Adrenal gland (tissue), 12 donors: ENCODE measurements around the gene LINC01488. TPM values are rescaled to one million over a fixed set of nuclear protein-coding genes. Genes with fewer than 3 reads are reported as not detected.

Experiments
- DNase-seq, 7 donors: peaks; one replicate each; pipeline ENCODE4 v3.0.0-alpha.2; 2019 to 2020
- H3K27ac ChIP-seq, 5 donors: fragments of 200-600 bp; sonication (generic) in 4 of 5; 1 replicate in 3 of 5; 2 replicates in 2 of 5; pipeline versions ENCODE4 v1.5.1 to v1.8.0; 2016 to 2020; ENCODE audit warnings: mild to moderate bottlenecking in 1 of 5
- H3K27me3 ChIP-seq: fragments of 200-600 bp; 2 replicates; pipeline ENCODE4 v1.8.0; 2021
- H3K36me3 ChIP-seq, 2 donors: fragments of 200-600 bp; replicated peaks in 1 of 2; 1 replicate in 1 of 2; 2 replicates in 1 of 2; pipeline versions ENCODE4 v1.5.1 to v1.8.0; 2018 to 2022
- H3K4me1 ChIP-seq, 2 donors: fragments of 200-600 bp; replicated peaks in 1 of 2; 1 replicate in 1 of 2; 2 replicates in 1 of 2; pipeline versions ENCODE4 v1.5.1 to v1.8.0; 2018 to 2021
- H3K4me3 ChIP-seq, 4 donors: fragments of 200-600 bp; sonication (generic) in 3 of 4; one replicate each; pipeline ENCODE4 v1.5.1; 2016 to 2018
- H3K9me3 ChIP-seq, 3 donors: fragments of 200-600 bp; sonication (generic) in 1 of 3; replicated peaks in 1 of 3; 1 replicate in 2 of 3; 2 replicates in 1 of 3; pipeline versions ENCODE4 v1.5.1 to v1.8.0; 2016 to 2021
- CTCF ChIP-seq, 6 experiments: fragments of 450-650 bp in 4 of 6; fragments of 200-600 bp in 2 of 6; sonication (generic) in 1 of 6; IDR thresholded peaks; 1 replicate in 5 of 6; 2 replicates in 1 of 6; pipeline versions ENCODE4 v1.5.1 to v1.8.0; 2016 to 2021; ENCODE audit warnings: antibody characterized with exemption in 6 of 6, mild to moderate bottlenecking in 2 of 6, moderate library complexity in 1 of 6
- POLR2A ChIP-seq, 2 donors: fragments of 450-650 bp; IDR thresholded peaks; one replicate each; pipeline ENCODE4 v1.6.1; 2017; ENCODE audit warnings: antibody characterized with exemption in 2 of 2, mild to moderate bottlenecking in 2 of 2, moderate library complexity in 1 of 2
- WGBS, 4 donors: extraction: QIAGEN DNeasy Blood & Tissue Kit in 2 of 4; methylation state at CpG; one replicate each; pipeline versions ENCODE4 v1.1.5 to v1.1.7; 2013 to 2017; 5-methylcytosine and 5-hydroxymethylcytosine counted together
- intact Hi-C, 2 donors: fragments of 100-400 bp; cut with DNase I; formaldehyde crosslinking; loops; one replicate each; pipeline versions ENCODE4 v1.14.1 to v1.15.0; 2022 to 2023
- polyA plus RNA-seq, 3 donors: library from polyadenylated mRNA; stranded (reverse); fragments of 200-250 nt in 2 of 3; fragments of 350-450 nt in 1 of 3; fragmentation: Illumina TruSeq in 1 of 3; extraction: RNeasy Lipid Tissue Mini Kit (QIAGEN cat#74804) in 1 of 3; gene quantifications; one replicate each; pipeline ENCODE4 v1.2.3, GENCODE V29; 2013 to 2014
- total RNA-seq, 9 donors: library from RNA; depleted of rRNA in 4 of 9; stranded (reverse); fragments of >200 nt in 4 of 9; fragments of 120-200 nt in 1 of 9; fragmentation: NEBNext Ultra II Directional in 1 of 9; extraction: Animal tissue kit (Norgen Biotek cat#: 25700) in 1 of 9; gene quantifications; one replicate each; pipeline versions ENCODE4 v1.1.0 to v1.2.4, GENCODE V29; 2013 to 2023
- donor health status: healthy with polysubstance abuse.
- donor health status: Bipolar disorder and iron deficiency.
- donor health status: DM: yes; HTN: yes; CAD: no.
- donor health status: DM: no; HTN: no; CAD: no.
- donor health status: DM: no; HTN: no; CAD: no.
- donor health status: DM: yes; HTN: yes; CAD: no.

Gene LINC01488
- total and polyA plus RNA-seq, 12 donors: not detected

GRCh38 chr11:69462106-69462951 is 19.1 kb upstream of the LINC01488 start:
- no peak overlapping the region for H3K4me3 ChIP-seq

GRCh38 chr11:69463181-69463994 is 18.1 kb upstream of the LINC01488 start:
- TF ChIP-seq CTCF (IDR thresholded peaks at IDR 0.05) (no peak), POLR2A (IDR thresholded peaks at IDR 0.05) (no peak)
- no peaks in the 10 kb centered on the region for H3K4me1 ChIP-seq
- no peak overlapping the region for H3K4me3 ChIP-seq
- intact Hi-C loops: loop anchor here in 1 of 2 donors (10.0 kb wide), 1 partner anchor 171 kb away; no protein-coding TSS in a partner anchor
- no peaks in the 10 kb centered on the region for H3K27me3 ChIP-seq
- peak in 1 of 7 donors; percentile 31 for DNase-seq
- WGBS, 4 donors: 46 to 53% (median 53%) methylated on average over 9 to 14 of the region's 14 CpGs
- H3K36me3 ChIP-seq: no peaks in the 10 kb centered on the region
- H3K27ac ChIP-seq: peak overlapping the region in 1 of 5 donors; percentile 67
- no peaks in the 10 kb centered on the region for H3K9me3 ChIP-seq

More at GRCh38 chr11:69462106-69462951, 19.1 kb upstream of the LINC01488 start:
- WGBS, 4 donors: 74 to 77% (median 76%) methylated on average over 13 to 19 of the region's 19 CpGs
- TF ChIP-seq POLR2A (IDR thresholded peaks at IDR 0.05): no peak
- no peak for TF ChIP-seq CTCF (IDR thresholded peaks at IDR 0.05)
- H3K36me3 ChIP-seq: no peaks in the 10 kb centered on the region
- H3K4me1 ChIP-seq: no peaks in the 10 kb centered on the region
- intact Hi-C loops: loop anchor here in 1 of 2 donors (10.0 kb wide), 1 partner anchor 172 kb away; no protein-coding TSS in a partner anchor
- no peak for DNase-seq
- peak overlapping the region in 1 of 5 donors; percentile 67 for H3K27ac ChIP-seq
- no peaks in the 10 kb centered on the region for H3K27me3 ChIP-seq
- H3K9me3 ChIP-seq: no peaks in the 10 kb centered on the region

- no peaks in the 10 kb centered on the region for H3K27me3 ChIP-seq
- no peaks in the 10 kb centered on the region for H3K36me3 ChIP-seq
- intact Hi-C loops: loop anchor here in 1 of 2 donors (10.0 kb wide), 1 partner anchor 171 kb away; no protein-coding TSS in a partner anchor
- H3K4me3 ChIP-seq: no peak overlapping the region
- no peak for TF ChIP-seq POLR2A (IDR thresholded peaks at IDR 0.05)
- no peak for TF ChIP-seq CTCF (IDR thresholded peaks at IDR 0.05)
- DNase-seq: no peak
- no peaks in the 10 kb centered on the region for H3K4me1 ChIP-seq
- WGBS, 4 donors: 74 to 84% (median 78%) methylated on average over 13 to 16 of the region's 16 CpGs
- no peaks in the 10 kb centered on the region for H3K9me3 ChIP-seq
- H3K27ac ChIP-seq: peak overlapping the region in 1 of 5 donors; percentile 67
These were observed 17.2 kb upstream of the LINC01488 start for GRCh38 chr11:69463995-69464960.
